PFSK-1 (cell line): ENCODE measurements around the gene STON2.

Experiments used
- POLR2AphosphoS5 ChIP-seq: IDR thresholded peaks from 2 replicates; pipeline ENCODE4 v1.6.1; 2012; ENCODE audit warnings: low read depth, mild to moderate bottlenecking, control low read depth, low read length, moderate library complexity
- SIN3A ChIP-seq: IDR thresholded peaks from 2 replicates; pipeline ENCODE4 v1.6.1; 2012; ENCODE audit warnings: mild to moderate bottlenecking, low read length, moderate library complexity, borderline replicate concordance; ENCODE audit not compliant: insufficient read depth
- TAF1 ChIP-seq: IDR thresholded peaks from 2 replicates; pipeline ENCODE4 v1.6.1; 2012; ENCODE audit warnings: low read length, control low read depth, borderline replicate concordance; ENCODE audit not compliant: insufficient read depth

GRCh38 chr14:81286574-81287370 lies 113.4 kb downstream of the STON2 start:
- TF ChIP-seq POLR2AphosphoS5 (no peak), SIN3A (no peak), TAF1 (no peak)
